Measurements from ENCODE around the gene C2CD3. TPM values are rescaled to one million over a fixed set of nuclear protein-coding genes. Genes with fewer than 3 reads are reported as not detected.

The C2CD3 gene
- total and polyA plus RNA-seq, 2 donors (not counting 1 experiment from before 2014, with no cell fraction given): 5.8 to 8.3 TPM

DNA sequence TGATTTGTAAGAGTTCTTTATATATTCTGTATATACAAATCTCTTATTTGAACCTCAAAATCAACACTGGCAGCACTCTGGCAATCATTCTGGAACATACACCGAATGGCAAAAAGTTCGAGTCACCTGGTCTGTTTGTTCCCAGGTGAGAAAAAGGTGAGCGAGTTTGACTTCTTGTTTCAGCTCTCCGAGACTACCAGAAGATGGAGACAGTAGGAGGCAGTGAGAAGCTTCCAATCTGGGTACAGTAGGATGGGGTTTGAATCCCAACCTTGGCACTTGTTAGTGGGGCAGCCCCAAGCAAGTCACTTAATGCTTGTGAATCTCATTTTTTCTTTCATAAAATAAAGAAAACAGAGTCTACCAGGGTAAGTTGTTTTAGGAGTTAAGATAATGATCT, 76.4 kb downstream of the C2CD3 start:
- Histone ChIP-seq H4K20me1 (ENCODE audit: control insufficient read depth, extremely low read depth, insufficient read depth, low read length) (no peaks in the 10 kb centered on the region), H3K4me3 (replicated peaks in 1 of 4; ENCODE audit: control extremely low read depth in 1 of 4, insufficient read depth in 1 of 4, low read depth in 3 of 4, low read length in 4 of 4) (no peak overlapping the region), H3K4me1 (ENCODE audit: control insufficient read depth, extremely low read depth, insufficient read depth, low read length) (no peaks in the 10 kb centered on the region), H3K27me3 (ENCODE audit: control insufficient read depth, insufficient read depth, low read length) (no peaks in the 10 kb centered on the region), H2AFZ (ENCODE audit: low read length) (no peak overlapping the region), H3K9ac (ENCODE audit: insufficient read depth, low read length) (no peak overlapping the region), H3K4me2 (ENCODE audit: extremely low read depth, insufficient read depth, low read length) (no peak overlapping the region), H3K27ac (ENCODE audit: insufficient read depth, low read length) (no peak overlapping the region), H3K9me3 (ENCODE audit: control insufficient read depth, insufficient read depth, low read depth, low read length) (no peaks in the 10 kb centered on the region), H3K79me2 (ENCODE audit: control insufficient read depth, insufficient read depth, low read length) (no peaks in the 10 kb centered on the region), H3K36me3 (ENCODE audit: control insufficient read depth, insufficient read depth, low read length) (peaks cover 2% of the 10 kb centered on the region)
- DNase-seq (ENCODE audit: low read depth in 2 of 2): no peak
- TF ChIP-seq, protein P1, sequence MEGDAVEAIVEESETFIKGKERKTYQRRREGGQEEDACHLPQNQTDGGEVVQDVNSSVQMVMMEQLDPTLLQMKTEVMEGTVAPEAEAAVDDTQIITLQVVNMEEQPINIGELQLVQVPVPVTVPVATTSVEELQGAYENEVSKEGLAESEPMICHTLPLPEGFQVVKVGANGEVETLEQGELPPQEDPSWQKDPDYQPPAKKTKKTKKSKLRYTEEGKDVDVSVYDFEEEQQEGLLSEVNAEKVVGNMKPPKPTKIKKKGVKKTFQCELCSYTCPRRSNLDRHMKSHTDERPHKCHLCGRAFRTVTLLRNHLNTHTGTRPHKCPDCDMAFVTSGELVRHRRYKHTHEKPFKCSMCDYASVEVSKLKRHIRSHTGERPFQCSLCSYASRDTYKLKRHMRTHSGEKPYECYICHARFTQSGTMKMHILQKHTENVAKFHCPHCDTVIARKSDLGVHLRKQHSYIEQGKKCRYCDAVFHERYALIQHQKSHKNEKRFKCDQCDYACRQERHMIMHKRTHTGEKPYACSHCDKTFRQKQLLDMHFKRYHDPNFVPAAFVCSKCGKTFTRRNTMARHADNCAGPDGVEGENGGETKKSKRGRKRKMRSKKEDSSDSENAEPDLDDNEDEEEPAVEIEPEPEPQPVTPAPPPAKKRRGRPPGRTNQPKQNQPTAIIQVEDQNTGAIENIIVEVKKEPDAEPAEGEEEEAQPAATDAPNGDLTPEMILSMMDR (conservative IDR thresholded peaks at IDR 0.05 in 1 of 2, IDR thresholded peaks at IDR 0.05 in 1 of 2; ENCODE audit: low read depth in 1 of 2, low read length in 2 of 2): no peak
- no peak for TF ChIP-seq EZH2 (IDR thresholded peaks at IDR 0.05; ENCODE audit: low read length, missing control alignments)

DNA sequence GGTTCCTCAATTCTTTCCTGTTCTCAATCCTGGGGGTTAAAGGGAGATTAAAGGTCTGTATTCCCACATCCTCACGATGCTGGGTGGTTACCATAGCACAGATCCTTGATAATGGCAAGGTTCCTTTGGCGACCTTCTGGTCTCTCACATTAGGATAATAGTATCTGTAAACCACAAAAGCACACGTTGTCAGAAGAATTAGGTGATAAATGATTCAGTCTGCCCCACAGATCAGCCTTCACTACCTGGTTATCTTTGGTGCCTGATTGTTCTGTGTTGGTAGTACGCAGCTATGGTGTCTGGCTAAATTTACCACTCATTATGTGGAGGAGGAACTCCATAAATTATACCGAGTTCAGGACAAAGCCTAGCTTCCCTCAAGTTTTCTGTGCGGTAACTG, 78.4 kb downstream of the C2CD3 start:
- Histone ChIP-seq H3K4me1 (ENCODE audit: control insufficient read depth, extremely low read depth, insufficient read depth, low read length) (no peaks in the 10 kb centered on the region), H3K79me2 (ENCODE audit: control insufficient read depth, insufficient read depth, low read length) (no peaks in the 10 kb centered on the region), H3K36me3 (ENCODE audit: control insufficient read depth, insufficient read depth, low read length) (peaks cover 4% of the 10 kb centered on the region), H3K9ac (ENCODE audit: insufficient read depth, low read length) (no peak overlapping the region), H3K27ac (ENCODE audit: insufficient read depth, low read length) (no peak overlapping the region), H2AFZ (ENCODE audit: low read length) (no peak overlapping the region), H3K4me3 (replicated peaks in 1 of 4; ENCODE audit: control extremely low read depth in 1 of 4, insufficient read depth in 1 of 4, low read depth in 3 of 4, low read length in 4 of 4) (no peak overlapping the region), H3K4me2 (ENCODE audit: extremely low read depth, insufficient read depth, low read length) (no peak overlapping the region), H3K27me3 (ENCODE audit: control insufficient read depth, insufficient read depth, low read length) (no peaks in the 10 kb centered on the region), H4K20me1 (ENCODE audit: control insufficient read depth, extremely low read depth, insufficient read depth, low read length) (no peaks in the 10 kb centered on the region), H3K9me3 (ENCODE audit: control insufficient read depth, insufficient read depth, low read depth, low read length) (no peaks in the 10 kb centered on the region)
- DNase-seq (ENCODE audit: low read depth in 2 of 2): no peak
- TF ChIP-seq, protein P1 (conservative IDR thresholded peaks at IDR 0.05 in 1 of 2, IDR thresholded peaks at IDR 0.05 in 1 of 2; ENCODE audit: low read depth in 1 of 2, low read length in 2 of 2): no peak
- TF ChIP-seq EZH2 (IDR thresholded peaks at IDR 0.05; ENCODE audit: low read length, missing control alignments): no peak

DNA sequence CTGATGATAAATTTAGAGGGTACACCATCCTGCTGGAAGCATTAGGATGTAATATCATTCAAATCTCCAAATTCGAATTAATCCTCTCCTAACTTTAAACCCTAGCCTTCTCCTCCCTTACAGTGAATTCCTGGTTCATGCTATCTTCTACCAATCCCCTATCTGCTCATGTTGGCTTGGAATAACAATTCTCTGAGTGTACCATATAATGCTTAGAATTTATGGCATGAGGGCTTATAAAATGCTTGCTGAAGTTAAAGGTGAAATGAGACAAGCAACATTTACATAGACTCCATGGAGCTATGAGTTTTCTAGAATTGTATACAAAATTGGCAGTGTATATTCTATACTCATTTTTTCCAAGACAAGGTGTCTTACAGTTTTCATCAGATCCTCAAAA, 79.3 kb downstream of the C2CD3 start:
- Histone ChIP-seq H3K27me3 (ENCODE audit: control insufficient read depth, insufficient read depth, low read length) (no peaks in the 10 kb centered on the region), H3K27ac (ENCODE audit: insufficient read depth, low read length) (no peak overlapping the region), H3K4me2 (ENCODE audit: extremely low read depth, insufficient read depth, low read length) (no peak overlapping the region), H3K9ac (ENCODE audit: insufficient read depth, low read length) (no peak overlapping the region), H3K4me3 (replicated peaks in 1 of 4; ENCODE audit: control extremely low read depth in 1 of 4, insufficient read depth in 1 of 4, low read depth in 3 of 4, low read length in 4 of 4) (no peak overlapping the region), H3K4me1 (ENCODE audit: control insufficient read depth, extremely low read depth, insufficient read depth, low read length) (no peaks in the 10 kb centered on the region), H2AFZ (ENCODE audit: low read length) (no peak overlapping the region), H4K20me1 (ENCODE audit: control insufficient read depth, extremely low read depth, insufficient read depth, low read length) (no peaks in the 10 kb centered on the region), H3K79me2 (ENCODE audit: control insufficient read depth, insufficient read depth, low read length) (no peaks in the 10 kb centered on the region), H3K9me3 (ENCODE audit: control insufficient read depth, insufficient read depth, low read depth, low read length) (no peaks in the 10 kb centered on the region), H3K36me3 (ENCODE audit: control insufficient read depth, insufficient read depth, low read length) (peaks cover 4% of the 10 kb centered on the region)
- TF ChIP-seq EZH2 (IDR thresholded peaks at IDR 0.05; ENCODE audit: low read length, missing control alignments): no peak
- TF ChIP-seq, protein P1 (conservative IDR thresholded peaks at IDR 0.05 in 1 of 2, IDR thresholded peaks at IDR 0.05 in 1 of 2; ENCODE audit: low read depth in 1 of 2, low read length in 2 of 2): no peak
- no peak for DNase-seq (ENCODE audit: low read depth in 2 of 2)
